ENCODE data around the gene PHYHIPL. TPM values are rescaled to one million over a fixed set of nuclear protein-coding genes. Genes with fewer than 3 reads are reported as not detected.

The PHYHIPL gene
- total and polyA plus RNA-seq, 2 of the 8 experiments (the other 6 are each of a cell fraction or from before 2014, with no cell fraction given): 0.23 to 0.48 TPM

DNA sequence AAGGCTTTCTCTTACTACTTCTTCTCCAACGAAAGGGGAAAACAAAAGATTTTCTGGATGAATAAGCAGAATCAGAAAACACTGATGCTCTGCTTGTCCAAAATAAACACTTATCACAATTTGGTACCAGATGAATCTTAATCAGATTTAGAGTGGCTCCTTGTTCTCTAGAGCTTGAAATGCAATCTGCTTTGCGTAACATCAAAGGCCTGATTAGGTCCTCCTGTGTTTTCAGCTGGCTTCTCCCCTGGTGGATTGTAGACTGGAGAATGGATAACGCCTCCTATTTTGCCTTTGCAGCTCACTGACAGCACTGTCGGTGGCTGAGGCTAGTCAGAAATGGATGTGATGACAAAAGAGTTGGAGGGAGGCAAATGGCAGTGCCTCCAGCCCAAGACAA, 94.7 kb downstream of the PHYHIPL start:
- no peak for DNase-seq (ENCODE audit: low read depth in 1 of 2, low spot score in 2 of 2)
- Histone ChIP-seq H4K91ac (replicated peaks; ENCODE audit: insufficient read length, low read length) (no peak overlapping the region), H3K14ac (ENCODE audit: insufficient read length) (no peak overlapping the region), H2BK15ac (ENCODE audit: low read length) (no peak overlapping the region), H2BK5ac (ENCODE audit: low read depth, low read length) (no peak overlapping the region), H2AK5ac (ENCODE audit: low read depth, low read length) (no peak overlapping the region), H3K27ac (ENCODE audit: low read depth, low read length) (no peak overlapping the region), H4K8ac (ENCODE audit: extremely low read depth, insufficient read depth, low read length) (no peak overlapping the region), H3K36me3 (ENCODE audit: control insufficient read depth in 2 of 4, insufficient read depth in 4 of 4, low read length in 3 of 4) (no peaks in the 10 kb centered on the region), H2AFZ (ENCODE audit: low read length) (no peak overlapping the region), H2BK120ac (replicated peaks; ENCODE audit: low read depth, low read length) (no peak overlapping the region), H3K18ac (ENCODE audit: extremely low read depth, low read length) (no peak overlapping the region), H3K4me2 (ENCODE audit: insufficient read depth in 1 of 2, low read depth in 2 of 2, low read length in 2 of 2) (no peak overlapping the region), H3K4me3 (ENCODE audit: extremely low read depth in 1 of 4, insufficient read depth in 2 of 4, low read depth in 3 of 4, low read length in 4 of 4) (no peak overlapping the region), H2BK20ac (ENCODE audit: low read length) (no peak overlapping the region), H3K9me3 (ENCODE audit: insufficient read depth in 2 of 2, low read depth in 1 of 2, low read length in 1 of 2) (no peaks in the 10 kb centered on the region), H3K4me1 (replicated peaks in 1 of 4; ENCODE audit: control insufficient read depth in 3 of 4, insufficient read depth in 4 of 4, low read length in 3 of 4) (no peaks in the 10 kb centered on the region), H2BK12ac (ENCODE audit: low read depth, low read length) (no peak overlapping the region), H3K4ac (replicated peaks; ENCODE audit: insufficient read length, low read depth, low read length) (no peak overlapping the region), H3K9ac (replicated peaks in 1 of 4; ENCODE audit: extremely low read depth in 1 of 4, low read depth in 3 of 4, low read length in 3 of 4) (no peak overlapping the region), H3K56ac (replicated peaks; ENCODE audit: insufficient read length, low read depth, low read length) (no peak overlapping the region), H4K5ac (ENCODE audit: insufficient read length, low read depth, low read length) (no peak overlapping the region), H3K27me3 (replicated peaks in 1 of 4; ENCODE audit: control insufficient read depth in 3 of 4, extremely low read depth in 1 of 4, insufficient read depth in 3 of 4, low read length in 3 of 4) (no peaks in the 10 kb centered on the region), H3K23me2 (ENCODE audit: low read depth, low read length) (no peaks in the 10 kb centered on the region), H4K20me1 (replicated peaks in 1 of 2; ENCODE audit: control insufficient read depth in 1 of 2, insufficient read depth in 2 of 2, low read length in 2 of 2) (no peaks in the 10 kb centered on the region), H3K79me1 (ENCODE audit: low read depth, low read length) (no peaks in the 10 kb centered on the region), H3K79me2 (ENCODE audit: control insufficient read depth in 1 of 2, insufficient read depth in 2 of 2, low read length in 2 of 2) (no peaks in the 10 kb centered on the region), H3K23ac (ENCODE audit: insufficient read length) (no peak overlapping the region)
- WGBS, 2 experiments (ENCODE audit: extremely low coverage in 1 of 2, insufficient coverage in 1 of 2, insufficient read length in 1 of 2, insufficient replicate concordance in 2 of 2, low coverage in 1 of 2, low lambda C conversion rate in 2 of 2, missing lambda C conversion rate in 1 of 2): 92% methylated on average over 4 of the region's 4 CpGs; no CpG with 5 or more reads in 1 of the 2 experiments
- CTCF ChIA-PET (ENCODE audit: partially characterized antibody): no interaction called here
- FAIRE-seq: no peak
- POLR2A ChIA-PET (ENCODE audit: partially characterized antibody): no interaction called here
- TF ChIP-seq FOSL1 (IDR thresholded peaks at IDR 0.05; ENCODE audit: insufficient read depth, low read depth, low read length) (no peak), BRCA1 (IDR thresholded peaks at IDR 0.05; ENCODE audit: low read depth, low read length) (no peak), SIN3A (conservative IDR thresholded peaks at IDR 0.05 in 1 of 2, IDR thresholded peaks at IDR 0.05 in 1 of 2; ENCODE audit: low read depth in 1 of 2, low read length in 2 of 2) (no peak), CEBPB (IDR thresholded peaks at IDR 0.05; ENCODE audit: low read depth, low read length) (no peak)
